NCI-H2107 (cell line): ENCODE results near the gene PLEKHJ1.

Source experiments
- DNase-seq: peaks from one replicate; lab custom pipeline; 2025; lab: John Stamatoyannopoulos, UW

The PLEKHJ1 gene

DNA sequence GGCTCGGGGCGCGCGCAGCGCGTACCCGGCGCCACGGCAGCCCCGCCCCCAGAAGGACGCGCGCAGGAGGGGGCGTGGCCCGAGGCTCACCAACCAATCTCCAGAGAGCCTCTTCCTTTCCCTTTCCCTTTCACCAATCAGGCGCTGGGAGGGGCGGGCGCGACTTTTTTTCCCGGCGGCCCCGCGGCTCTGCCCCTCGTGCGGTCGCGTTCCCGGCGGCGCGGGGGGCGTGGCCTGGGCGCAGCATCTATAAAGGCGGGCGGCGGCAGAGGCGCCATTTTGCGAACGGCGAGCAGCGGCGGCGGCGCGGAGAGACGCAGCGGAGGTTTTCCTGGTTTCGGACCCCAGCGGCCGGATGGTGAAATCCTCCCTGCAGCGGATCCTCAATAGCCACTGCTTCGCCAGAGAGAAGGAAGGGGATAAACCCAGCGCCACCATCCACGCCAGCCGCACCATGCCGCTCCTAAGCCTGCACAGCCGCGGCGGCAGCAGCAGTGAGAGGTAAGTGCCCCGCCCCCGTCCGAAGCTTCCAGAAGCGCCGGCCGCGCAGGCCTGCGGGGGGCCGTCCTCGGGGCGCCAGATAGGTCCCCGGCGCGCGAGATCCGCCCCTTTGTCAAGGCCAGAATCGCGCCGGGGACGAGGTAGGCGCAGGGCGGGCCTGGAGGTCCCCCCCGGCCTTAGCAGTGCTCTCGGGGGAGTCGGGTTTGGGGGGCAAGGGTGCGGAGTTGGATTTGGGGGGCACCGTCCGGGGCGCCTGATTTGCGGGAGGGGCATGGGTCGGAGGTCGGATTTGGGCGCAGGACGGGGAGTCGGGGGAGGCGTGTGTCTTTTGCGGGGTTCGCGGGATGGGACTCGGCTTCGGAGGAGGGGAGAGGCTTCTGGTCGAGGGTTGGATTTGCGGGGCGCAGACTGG is 33.4 kb upstream of the PLEKHJ1 start:
- peak; percentile 90 for DNase-seq

DNA sequence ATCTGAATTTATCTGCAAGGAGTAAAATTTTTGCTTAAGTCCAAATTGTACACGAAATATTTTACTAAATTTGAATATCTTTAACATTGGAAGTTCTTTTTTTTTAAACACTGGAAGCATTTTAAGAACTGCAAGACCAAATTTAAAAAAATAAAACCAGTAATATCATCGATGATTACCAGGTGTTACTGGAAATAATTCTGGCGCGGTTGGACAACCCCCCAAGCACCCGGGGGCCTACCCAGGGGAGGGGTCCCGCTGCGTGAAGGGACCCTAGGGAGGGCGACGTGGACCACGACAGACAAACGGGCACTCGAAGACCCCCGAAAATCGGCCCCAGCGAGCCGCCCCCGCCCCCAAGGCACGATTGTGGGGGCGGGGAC is 32.7 kb upstream of the PLEKHJ1 start:
- no peak for DNase-seq

DNA sequence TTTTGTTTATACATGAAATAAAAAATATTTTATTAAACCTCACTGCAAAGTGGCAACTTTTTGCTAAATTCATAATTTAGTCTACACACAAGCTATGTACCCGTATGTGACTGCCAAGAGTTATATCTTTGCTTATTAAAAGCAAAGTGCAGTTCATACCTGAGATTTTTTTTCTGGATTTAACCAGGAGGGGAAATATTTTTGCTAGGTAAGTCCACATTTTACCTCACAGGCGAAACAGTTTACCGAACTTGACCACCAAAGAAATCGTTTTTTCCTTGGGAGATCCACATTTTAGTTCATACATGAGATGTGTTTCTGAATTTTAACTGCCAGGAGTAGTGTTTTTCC is 32.3 kb upstream of the PLEKHJ1 start:
- no peak for DNase-seq

DNA sequence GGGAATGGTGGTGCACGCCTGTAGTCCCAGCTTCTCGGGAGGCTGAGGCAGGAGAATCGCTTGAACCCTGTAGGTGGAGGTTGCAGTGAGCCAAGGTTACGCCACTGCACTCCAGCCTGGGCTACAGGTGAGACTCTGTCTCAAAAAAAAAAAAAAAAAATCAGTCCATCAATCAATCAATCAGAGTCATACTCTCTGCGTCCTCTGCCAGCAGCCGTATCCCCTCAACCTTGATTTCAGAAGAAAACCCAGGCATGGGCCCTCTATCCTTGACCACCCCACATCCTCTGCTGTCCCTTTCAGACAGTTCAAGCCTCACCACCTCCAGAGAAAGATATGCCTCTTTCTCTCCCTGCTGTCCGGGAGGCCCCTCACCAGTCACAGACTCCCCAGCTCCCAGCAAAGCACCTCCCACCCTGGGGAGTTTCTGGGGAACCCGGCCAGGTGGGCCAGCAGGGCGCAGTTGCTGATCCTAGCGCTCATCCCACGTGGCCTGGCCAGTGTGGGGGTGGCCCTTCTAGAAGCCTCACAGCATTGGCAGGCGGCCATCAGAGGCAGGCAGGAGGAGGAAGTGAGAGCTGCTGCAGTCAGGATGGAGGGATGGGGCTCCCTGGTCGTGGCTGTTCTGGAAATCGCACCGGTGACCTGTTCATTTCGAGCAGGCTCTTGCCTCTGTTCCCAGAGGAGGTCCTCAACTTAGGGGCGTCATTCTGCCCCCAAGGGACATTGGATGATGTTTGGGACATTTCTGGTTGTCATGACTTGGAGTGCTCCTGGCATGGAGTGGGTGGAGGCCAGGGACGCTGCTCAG is 30.3 kb upstream of the PLEKHJ1 start:
- no peak for DNase-seq

DNA sequence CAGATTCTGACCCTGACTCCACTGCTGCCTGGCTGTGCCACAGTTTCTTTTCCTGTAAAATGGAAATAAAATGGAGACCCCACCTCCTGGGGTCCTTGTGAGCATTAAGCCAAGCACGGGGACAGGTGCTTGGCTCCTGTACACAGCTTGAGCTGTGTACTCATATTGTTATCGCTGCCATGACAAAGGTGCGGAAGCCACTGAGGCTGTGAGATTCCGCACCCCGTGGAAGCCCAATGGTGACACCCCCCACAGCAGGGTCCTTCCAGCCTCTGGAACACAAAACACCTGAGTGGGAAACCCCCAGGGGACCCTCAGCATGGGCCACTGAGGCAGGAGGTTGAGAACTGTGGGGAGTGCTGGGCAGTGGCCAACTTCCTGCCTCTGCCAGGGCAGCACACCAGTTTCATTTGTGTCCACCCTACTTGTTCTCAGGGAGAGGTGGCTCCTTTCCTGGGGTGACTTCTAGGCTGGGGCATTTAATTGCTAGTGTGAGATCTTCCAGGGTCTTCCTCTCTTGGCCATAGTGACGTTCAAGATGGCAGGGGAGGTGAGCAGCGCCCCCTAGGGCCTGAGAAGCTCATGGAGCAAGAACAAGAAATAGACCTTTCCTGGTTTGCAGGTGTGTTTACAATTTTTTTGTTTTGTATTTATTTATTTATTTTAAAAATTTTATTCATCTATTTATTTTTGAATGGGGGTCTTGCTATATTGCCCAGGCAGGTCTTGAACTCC is 25.5 kb upstream of the PLEKHJ1 start:
- no peak for DNase-seq

DNA sequence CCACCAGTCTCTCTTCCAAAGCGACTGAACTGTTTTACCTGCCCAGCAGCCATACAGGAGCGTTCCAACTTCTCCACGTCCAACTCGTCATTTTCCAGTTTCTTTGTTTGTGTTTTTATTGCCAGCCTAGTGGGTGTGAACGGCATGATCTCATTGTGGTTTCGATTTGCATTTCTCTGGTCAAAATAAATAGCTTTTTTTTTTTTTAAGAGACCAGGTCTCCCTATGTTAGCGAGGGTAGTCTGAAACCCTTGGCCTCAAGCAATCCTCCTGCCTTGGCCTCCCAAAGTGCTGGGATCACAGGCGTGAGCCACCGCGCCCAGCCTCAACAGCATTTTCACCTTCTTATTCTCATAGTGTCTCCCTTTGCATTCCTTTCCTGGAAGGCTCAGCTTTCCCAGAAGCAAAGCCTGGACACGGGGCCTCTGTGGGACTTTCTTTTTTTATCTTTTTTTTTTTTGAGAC is 24.2 kb upstream of the PLEKHJ1 start:
- DNase-seq, result no peak

DNA sequence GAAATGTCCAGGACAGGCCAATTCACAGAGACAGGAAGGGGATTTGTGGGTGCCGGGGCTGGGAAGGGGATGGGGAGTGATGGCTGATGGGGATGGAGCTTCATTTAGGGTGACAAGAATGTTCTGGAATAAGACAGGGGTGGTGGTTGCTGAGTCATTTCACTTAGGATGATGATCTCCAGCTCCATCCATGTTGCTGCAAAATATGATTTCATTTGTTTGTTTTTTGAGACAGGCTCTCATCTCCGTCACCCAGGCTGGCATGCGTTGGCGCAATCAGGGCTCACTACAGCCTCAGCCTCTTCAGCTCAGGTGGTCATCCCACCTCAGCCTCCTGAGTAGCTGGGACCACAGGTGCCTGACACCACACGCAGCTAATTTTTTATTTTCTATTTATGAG is 23.2 kb upstream of the PLEKHJ1 start:
- DNase-seq, result no peak

DNA sequence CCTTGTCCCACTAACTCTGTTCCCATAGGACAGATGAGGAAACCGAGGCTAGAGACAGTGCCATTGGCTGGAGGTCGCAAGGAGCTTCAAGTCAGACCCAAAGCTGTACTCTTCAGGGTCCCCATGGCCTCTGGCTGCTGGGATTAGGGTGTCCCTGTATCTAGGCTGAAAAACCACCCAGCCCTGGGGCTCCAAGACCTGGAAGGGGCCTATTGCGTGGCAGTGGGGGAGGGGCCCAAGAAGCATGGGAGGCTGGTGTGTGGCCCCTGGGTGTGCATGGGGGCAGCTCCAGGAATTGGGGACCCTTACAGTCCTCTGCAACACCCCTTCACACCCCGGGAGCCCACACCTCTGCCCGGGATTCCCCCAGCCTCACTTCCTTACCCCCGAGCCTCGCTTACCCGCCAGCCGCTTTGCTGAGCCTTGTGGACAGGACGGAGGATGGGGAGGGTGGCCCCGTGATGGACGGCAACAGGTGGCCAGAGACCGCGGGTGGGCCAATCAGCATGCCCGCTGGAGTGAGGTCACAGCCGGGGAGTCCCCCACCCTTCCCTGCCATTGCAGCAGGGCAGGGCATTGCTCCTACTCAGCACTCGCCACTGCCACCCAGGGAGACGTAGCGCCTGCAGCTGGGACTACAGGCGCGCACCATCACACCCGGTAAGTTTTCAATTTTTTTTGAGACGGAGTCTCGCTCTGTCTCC is 20.0 kb upstream of the PLEKHJ1 start, which contains the start of gene JSRP1:
Gene JSRP1, minus strand, starts transcription at position 436 of the 704 bp plus-strand sequence. CDS start 1,103 bp downstream, outside the sequence.
- no peak for DNase-seq

DNA sequence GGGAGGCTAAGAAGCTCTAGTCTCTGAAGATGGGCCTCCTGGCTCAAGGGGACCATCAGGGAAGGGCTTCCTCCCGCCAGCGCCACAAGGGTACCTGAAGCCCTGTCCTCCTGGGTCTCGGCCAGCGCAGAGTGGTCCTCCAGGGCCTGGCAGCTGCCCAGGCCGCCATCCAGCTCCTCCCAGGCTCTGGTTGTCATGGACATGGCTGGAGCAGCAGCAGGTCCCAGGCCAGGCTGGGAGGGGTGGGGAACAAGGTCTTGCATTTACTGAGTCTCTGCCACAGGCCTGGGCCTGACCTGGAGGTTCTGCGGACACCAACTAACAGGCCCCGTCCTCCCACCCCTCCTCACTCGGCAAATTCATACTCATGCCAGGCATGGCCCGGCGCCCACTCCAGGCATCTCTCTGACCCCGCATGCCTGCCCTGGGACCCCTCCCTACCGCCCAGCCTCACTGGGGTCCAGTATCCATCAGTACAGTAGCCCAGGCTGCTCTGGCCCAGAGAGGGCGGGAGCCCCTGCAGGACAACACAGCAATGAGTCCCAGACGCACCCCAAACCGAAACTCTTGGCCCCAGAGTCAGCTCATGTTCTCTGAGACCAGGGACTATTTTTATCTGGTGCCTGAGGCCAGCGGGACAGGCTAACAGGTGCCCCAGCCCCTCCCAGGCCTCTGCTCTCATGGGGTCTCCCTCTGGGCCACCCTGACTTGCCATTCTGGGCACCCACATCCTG is 19.1 kb upstream of the PLEKHJ1 start:
- no peak for DNase-seq

DNA sequence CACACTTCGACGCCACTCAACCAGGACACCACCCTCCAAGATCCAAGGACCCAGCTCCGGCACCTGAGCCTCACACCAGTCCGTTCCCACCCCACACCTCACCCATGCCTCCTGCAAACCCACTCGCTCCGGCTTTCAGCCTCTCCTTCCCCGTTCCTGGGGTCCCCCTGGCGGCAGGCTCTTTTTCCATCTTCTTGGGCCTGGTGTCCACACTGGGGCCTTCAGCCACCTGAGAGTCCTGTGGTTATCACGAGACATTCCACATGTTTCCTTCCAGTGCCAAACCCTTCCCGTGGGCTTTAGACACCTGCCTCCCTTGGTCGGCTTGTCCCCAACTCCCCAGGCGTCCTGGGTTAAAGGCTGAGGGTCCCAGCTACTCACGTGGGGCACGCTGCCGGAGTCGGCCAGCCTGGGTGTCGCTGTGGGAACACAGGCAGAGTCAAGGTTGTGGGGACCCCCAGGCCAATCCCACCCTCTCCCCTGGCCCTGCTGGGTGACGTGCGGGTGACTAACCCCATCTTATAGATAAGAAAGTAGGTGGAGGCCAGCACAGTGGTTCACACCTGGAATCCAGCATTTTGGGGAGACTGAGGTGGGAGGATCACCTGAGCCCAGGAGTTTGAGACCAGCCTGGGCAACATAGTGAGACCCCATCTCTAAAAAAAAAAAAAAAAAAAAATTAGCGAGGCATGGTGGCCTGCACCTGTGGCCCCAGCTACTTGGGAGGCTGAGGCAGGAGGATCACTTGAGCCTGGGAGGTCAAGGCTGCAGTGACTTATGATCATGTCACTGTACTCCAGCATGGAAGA is 18.1 kb upstream of the PLEKHJ1 start:
- DNase-seq, result no peak

DNA sequence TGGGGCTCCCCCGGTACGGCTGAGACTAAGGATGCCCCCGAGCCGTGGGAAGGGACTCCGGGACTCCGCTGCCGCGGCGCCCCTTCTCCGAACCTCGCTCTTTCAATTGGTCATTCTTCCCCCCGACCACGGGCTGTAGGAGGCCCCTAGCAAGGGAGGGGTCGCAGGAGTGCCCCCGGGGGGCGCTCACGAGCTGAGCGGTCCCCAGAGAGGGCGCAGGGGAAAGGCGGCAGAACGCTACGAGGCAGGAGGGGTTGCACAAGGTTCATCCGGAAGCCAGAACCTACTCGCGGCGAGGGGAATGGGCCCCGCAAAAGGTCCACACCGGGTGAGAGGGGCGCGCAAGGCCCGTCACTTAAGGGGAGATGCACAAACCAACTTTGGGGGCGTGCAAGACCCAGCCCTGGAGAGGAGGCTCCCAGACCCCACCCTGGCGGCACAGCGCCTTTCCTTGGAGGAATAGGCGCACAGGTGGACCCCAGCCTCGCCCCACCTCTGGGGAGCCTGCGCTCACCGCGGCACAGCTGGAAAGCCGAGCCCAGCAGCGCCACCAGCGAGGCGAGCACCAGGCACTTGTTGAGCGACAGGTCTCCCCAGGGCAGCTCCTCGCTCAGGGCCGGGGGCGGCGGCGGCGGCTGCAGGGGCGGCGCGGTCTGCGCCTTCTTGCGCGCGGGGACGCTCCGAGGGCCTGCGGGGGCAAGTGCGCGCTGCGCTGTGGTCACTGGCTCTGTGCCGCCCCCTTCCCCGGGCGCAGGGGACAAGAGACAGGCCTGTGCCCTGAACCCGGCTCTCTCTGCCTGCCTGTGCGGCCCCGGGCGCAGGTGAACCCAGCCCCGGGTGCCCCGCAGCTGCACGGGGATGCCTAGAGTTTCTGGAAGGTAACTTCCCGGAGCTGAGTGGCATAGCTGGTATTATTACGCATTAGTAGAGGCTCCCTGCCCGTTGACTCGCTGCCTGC is 17.3 kb upstream of the PLEKHJ1 start:
- no peak for DNase-seq

DNA sequence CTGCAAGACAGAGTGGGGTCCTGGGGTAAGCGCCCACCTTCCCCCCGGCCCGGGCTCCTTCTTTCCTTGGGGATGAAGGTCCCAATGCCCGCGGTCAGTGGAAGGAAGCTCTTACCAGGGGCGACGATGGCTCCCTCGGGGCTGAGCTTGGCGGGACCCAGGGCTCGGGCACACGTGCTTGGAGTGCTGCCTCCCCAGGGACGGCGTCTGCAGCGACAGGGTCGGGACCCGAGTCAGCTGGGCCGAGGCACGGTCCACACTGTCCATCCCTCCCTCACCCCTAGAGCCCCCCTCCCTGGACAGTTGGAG is 16.6 kb upstream of the PLEKHJ1 start:
- no peak for DNase-seq

DNA sequence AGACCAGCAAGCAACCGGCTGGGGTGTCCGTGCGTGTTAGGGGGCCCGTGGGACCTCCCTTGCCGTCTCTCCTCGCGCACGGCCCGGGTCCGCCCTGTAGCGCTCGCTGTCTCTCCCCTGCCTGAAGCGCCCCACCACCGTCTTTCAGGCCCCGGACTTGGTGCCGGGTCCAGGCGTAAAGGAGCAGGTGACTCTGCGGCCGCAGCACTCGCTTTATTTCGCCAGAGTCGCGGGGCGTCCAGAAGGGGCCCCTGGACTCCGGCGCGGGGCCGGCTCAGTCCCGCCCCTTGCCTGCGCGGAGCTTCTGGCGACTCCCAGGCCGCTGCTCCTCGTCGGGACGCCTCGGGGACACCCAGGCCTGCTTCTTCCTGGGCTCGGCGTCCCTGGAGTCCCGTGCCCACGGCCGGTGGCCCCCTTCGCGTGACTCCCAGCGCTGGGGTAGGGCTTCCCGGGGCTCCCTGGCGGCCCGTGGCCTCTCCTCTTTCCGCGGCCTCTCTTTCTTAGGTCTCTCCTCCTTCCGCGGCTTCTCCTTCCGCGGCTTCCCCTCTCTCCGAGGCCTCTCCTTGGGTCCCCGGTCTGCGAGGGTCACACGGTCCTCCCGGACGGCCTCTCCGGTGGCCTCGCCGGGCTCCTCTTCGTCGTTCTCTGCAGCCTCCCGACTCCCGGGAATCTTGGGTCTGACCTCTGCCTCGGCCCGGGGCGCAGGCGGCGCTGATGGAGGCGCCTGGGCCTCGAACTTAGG is 16.1 kb upstream of the PLEKHJ1 start:
- DNase-seq, result no peak

DNA sequence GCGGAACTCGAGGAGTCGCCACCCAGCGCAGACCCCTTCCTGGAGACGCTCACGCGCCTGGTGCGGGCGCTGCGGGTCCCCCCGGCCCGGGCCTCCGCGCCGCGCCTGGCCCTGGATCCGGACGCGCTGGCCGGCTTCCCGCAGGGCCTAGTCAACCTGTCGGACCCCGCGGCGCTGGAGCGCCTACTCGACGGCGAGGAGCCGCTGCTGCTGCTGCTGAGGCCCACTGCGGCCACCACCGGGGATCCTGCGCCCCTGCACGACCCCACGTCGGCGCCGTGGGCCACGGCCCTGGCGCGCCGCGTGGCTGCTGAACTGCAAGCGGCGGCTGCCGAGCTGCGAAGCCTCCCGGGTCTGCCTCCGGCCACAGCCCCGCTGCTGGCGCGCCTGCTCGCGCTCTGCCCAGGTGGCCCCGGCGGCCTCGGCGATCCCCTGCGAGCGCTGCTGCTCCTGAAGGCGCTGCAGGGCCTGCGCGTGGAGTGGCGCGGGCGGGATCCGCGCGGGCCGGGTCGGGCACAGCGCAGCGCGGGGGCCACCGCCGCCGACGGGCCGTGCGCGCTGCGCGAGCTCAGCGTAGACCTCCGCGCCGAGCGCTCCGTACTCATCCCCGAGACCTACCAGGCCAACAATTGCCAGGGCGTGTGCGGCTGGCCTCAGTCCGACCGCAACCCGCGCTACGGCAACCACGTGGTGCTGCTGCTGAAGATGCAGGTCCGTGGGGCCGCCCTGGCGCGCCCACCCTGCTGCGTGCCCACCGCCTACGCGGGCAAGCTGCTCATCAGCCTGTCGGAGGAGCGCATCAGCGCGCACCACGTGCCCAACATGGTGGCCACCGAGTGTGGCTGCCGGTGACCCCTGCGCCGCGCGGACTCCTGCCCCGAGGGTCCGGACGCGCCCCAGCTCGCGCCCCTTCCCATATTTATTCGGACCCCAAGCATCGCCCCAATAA is 15.3 kb upstream of the PLEKHJ1 start:
- DNase-seq, result no peak

DNA sequence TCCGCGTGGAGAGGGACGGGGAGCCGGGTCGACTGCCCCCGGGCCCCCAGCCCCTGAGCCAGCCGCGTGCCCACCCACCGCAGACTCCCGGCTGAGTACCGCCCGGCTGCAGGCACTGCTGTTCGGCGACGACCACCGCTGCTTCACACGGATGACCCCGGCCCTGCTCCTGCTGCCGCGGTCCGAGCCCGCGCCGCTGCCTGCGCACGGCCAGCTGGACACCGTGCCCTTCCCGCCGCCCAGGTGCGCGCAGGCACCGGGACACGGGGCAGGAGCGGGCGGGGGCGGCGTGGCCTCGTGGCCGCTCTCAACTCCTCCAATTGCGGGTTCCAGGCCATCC is 14.6 kb upstream of the PLEKHJ1 start:
- DNase-seq, result no peak

DNA sequence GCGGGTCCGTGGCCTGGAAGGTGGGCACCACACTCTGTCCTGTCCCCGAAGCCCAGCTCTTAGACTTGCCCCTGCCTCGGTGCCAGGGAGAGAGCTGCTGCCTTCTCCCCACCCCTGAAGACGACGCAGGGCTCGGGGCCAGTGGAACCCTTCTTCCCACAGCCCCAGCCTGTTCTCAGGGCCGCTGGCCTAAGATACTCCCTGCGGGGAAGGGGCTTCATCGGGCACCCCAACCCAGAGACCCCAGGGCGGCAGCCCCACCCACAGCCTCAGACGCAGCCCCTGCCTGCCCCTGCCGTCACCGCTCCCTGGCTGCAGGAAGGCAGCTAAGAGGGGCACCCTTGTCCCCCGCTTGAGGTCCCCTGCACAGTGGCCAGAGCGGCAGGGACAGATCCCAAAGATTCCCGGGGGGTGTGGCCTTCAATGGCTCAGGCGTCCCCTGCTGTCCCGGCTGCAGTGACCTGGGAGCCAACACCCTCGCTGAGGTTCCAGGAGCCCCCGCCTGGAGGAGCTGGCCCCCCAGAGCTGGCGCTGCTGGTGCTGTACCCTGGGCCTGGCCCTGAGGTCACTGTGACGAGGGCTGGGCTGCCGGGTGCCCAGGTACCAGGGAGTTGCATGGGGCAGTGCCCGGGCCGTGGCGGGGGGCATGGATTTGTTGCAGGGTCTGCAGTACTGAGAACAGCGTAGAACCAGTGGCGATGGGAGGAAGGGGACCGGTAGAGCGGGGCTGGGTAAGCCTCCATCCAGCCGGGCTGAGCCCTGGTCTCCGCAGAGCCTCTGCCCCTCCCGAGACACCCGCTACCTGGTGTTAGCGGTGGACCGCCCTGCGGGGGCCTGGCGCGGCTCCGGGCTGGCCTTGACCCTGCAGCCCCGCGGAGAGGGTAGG is 14.0 kb upstream of the PLEKHJ1 start:
- no peak for DNase-seq
